NOMO-1 treated with DMSO at 0.1 percent for 48 hours (cell line): ENCODE results near the gene PRKCH.
"Not testable (repeated sequence)": the region's sequence is repeated elsewhere in the genome, so short reads cannot be mapped to it uniquely, and the experiment has no call there.

Experiments used
- DNase-seq: peaks from one replicate; lab custom pipeline; 2025; ENCODE audit not compliant: unreplicated experiment; lab: John Stamatoyannopoulos, UW

The PRKCH gene

DNA sequence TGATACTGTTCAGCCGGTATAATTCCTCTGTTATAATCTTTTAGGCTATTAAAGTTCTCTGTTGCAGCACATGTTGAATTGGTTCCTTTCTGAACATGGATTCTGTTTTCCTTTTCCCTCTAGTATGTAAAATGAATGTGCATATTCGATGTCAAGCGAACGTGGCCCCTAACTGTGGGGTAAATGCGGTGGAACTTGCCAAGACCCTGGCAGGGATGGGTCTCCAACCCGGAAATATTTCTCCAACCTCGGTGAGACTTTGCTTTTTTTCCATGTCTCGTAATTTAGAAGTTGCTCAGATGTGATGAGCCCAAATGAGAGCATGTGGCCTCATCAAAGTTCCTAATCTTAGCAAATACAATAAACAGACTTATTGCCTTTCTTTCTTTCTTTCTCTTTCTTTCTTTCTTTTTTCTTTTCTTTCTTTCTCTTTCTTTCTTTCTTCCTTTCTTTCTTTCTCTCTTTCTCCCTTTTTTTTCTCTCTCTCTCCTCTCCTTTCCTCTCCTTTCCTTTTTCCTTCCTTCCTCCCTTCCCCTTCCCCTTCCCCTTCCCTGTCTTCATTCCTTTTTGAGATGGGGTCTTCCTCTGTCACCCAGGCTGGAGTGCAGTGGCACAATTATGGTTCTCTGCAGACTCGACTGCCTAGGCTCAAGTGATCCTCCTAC, 131.9 kb downstream of the PRKCH start:
- DNase-seq = no peak

DNA sequence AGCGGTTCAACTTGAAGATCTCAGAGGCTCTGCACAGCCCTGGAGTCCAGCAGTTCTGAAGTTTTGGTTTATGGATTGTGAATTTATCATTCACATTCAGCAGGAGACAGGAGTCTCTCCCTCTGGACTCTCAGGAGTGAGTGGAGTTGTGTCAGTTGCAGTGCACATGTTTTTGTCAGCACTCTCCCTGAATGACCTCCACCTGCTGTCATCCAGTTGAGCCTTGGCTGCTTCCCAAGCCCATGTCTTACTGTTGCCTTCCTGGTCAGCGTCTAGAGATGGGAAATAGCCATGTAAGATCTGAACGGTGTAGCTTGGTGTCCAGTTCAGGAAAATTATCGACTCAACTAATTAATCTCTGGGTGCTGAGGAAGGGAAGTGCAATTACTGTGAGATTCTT, 133.2 kb downstream of the PRKCH start:
- no peak for DNase-seq

DNA sequence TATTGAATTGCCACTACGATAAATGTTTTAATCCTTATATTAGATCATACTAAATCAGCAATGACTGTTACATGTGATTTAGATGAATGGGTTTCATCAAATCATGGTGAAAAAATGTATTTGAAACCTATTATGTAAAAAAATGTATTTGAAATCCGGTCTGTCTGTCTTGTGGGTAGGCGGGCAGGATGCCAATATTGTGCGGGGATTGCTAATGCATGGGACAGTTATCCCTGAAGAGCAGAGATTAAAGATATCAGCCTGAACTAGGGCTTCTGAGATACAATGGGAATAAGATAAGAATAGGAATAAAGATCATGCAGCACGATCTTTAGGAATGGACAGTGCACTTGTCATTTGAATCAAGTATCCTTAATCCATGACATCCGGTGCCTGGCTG, 134.0 kb downstream of the PRKCH start:
- no peak for DNase-seq

DNA sequence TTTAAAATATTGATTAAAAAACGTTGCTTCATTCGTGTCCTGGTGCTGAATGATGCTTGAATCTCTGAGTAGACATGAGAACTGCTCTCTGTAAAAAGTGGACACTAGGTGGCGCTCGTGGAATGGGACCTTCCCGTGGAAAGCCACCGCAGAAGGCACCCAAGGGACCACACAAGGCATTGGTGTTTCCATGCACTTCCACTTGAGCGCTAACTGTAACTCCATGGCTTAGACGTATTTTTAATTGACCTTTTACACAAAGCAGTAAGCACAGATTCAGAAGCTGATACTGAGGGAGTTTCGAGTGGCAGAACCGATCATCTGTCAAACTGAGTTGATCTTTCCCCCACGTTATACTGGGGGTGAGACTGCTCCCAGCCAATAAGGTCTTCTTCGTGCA, 135.3 kb downstream of the PRKCH start:
- peak; percentile 61 for DNase-seq

DNA sequence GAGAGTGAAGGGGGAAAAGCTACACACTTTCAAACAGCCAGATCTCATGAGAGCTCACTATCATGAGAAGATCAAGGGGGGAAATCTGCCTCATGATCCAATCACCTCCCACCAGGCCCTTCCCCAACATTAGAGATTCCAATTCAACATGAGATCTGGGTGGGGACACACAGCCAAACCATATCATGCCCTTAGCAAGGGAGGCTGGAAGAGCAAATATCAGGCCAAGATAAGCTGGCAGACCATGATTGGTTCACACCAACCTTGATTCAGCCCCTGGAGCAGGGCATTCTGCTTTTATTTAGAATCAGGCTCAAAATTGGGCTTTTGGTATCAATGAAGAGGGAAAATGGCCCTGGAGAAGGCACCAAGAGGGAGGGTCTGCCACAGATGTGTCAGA, 137.4 kb downstream of the PRKCH start:
- no peak for DNase-seq

DNA sequence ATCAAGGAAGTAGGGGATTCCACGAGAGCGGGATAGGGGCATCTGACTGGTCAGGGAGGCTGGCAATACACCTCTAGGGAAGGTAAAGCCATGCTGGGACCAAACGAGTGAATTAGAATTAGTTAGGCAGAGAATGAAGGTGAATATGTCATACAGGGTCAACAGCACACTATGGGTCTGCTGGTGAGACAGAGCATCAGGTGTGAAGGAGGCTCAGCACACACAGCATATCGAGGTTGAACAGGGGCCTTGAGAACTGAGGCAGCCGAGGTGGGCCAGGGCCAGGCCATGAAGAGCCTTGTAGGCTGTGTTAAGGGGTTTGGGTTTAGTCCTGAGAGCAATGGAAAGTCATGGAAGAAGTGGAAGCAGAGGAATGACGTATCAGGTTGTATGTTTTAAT, 137.8 kb downstream of the PRKCH start:
- DNase-seq = no peak

DNA sequence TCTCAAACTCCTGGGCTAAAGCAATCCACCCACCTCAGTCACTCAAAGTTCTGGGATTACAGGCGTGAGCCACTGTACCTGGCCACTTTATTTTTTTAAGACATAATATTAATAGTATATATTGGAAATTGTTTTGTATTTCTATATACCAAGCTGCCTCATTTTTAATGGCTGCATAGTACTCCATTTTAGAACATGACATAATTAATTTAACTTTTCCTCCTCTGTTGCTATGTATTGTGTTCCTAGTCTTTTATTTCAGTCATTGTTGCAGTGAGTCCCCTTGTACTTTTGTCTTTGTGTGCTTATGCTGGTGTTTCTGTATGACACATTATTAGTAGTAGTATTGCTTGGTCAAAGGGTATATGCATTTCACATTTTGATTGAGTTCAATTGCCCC, 138.7 kb downstream of the PRKCH start:
- no peak for DNase-seq

DNA sequence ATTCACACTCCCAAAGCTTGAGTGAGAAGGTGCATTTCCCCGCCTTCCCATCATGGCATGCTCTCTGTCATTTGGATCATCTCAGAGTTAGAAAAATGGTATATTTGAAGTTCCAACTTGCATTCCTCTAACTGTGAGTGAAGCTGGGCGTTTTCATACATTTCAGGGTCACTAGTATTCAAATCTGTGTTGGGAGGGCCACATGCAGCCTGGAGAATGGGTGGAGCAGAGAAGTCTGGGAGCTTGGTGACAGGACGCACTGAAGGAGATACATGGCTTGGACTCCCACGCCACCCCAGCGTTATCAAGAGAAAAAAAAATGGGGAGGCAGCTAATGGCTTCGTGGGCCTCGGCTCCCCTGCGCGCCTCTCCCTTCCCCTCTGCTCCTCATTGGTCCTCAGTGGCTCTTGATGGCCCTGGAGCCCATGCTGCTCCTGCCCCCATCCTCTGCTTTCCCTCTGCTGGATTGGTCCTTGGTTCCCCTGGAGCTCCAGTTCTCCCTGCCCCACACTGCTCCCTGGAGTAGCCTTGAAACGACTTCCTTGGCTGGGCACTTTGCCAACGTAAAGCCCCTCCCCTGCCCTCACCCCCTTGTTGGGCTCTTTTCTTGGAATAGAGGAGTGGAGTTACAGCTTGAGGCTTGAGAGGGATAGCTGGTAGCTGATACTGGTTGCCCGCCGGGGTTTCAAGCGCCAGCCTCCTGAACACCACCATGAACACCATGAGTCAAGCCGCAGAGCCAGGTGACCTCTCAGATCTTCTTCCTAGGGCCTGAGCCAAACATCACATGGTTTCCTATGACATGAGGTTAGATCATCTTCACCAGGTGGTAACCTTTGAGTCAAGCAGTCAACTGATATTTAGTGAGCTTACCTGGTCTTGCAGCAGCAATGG, 139.6 kb downstream of the PRKCH start:
- DNase-seq = no peak

DNA sequence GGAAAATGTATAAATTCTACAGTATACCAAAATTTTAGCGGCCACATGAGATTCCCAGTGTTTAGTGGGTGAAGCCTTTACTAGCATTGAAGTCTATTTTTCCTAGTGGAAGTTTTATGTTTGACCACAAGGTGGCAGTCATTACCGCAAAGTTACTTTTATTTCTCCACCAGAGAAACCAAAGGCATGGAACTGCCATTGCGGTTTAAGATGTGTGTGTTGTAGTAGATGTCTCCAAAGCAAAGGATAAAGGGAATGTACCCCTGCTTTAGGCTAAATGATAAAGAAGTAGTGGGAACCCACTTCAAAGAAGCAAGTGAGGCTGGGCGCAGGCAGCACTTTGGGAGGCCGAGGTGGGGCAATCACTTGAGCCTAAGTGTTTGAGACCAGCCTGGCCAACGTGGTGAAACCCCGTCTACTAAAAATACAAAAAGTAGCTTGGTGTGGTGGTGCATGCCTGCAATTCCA, 140.5 kb downstream of the PRKCH start:
- DNase-seq = peak; percentile 63

DNA sequence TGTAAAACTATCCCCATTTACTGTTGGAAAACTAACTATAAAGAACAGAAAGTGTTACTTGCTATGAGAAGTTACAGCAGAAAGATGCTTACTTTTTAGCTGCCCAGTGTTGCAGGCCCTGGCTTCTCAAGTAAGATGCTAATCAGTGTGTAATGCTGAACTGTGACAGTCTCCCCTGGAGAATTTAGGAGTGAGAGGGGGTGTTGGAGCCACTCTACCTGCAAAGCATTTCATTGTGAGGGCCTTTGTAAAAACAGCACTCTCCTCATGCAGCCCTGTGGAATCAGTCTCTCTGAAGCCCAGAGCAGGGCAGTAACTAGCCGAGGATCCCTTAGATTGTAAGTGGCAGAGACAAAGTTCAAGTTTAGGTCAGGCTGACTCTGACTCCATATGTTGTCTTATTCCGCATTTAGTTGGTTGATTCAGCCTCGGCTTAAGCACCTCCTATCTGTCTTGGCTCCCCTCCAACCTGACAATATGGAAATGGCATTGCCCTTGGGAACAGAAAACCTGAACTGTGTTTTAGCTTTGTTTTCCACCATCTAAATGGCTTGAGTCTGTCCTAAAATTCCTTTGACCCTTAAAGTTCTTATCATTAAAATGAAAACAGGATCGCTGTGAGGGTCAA, 141.3 kb downstream of the PRKCH start:
- no peak for DNase-seq

DNA sequence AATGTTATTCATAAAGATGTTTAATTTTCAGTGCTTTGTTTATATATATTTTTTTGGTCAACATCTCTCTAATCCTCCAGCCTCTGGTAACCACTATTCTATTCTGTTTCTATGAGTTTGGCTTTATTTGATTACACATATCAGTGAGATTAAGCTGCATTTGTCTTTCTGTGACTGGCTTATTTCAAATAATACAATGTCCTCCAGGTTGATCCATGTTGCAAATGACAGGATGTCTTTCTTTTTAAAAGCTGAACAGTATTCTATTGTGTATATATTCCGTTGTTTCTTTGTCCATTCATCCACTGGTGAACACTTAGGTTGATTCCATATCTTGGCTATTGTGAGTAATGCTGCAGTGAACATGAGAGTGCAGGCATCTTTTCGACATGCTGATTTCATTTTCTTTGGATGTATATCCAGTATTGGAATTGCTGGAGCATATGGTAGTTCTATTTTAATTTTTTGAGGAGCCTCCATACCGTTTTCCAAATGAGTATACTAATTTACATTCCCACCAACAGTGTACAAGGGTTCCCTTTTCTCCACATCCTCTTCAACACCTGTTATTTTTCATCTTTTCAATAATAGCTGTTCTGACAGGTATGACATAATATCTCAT, 142.4 kb downstream of the PRKCH start:
- no peak for DNase-seq

DNA sequence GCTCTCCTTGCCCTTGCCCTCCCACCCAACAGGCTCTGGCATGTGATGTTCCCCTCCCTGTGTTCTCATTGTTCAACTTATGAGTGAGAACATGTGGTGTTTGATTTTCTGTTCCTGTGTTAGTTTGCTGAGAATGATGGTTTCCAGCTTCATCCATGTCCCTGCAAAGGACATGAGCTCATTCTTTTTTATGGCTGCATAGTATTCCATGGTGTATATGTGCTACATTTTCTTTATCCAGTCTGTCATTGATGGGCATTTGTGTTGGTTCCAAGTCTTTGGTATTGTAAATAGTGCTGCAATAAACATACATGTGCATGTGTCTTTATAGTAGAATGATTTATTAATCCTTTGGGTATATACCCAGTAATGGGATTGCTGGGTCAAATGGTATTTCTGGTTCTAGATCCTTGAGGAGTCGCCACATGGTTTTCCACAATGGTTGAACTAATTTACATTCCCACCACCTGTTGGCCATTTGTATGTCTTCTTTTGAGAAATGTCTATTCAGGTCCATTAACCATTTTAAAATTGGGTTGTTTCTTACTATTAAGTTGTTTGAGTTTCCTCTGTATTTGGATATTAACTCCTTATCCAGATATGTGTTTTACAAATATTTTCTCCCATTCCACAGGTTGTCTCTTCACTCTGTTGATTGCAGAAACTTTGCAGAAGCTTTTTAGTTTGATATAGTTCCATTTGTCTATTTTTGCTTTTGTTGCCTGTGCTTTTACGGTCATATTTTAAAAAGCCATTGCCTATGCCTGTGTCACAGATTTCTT, 143.4 kb downstream of the PRKCH start:
- not testable (repeated sequence) for DNase-seq

DNA sequence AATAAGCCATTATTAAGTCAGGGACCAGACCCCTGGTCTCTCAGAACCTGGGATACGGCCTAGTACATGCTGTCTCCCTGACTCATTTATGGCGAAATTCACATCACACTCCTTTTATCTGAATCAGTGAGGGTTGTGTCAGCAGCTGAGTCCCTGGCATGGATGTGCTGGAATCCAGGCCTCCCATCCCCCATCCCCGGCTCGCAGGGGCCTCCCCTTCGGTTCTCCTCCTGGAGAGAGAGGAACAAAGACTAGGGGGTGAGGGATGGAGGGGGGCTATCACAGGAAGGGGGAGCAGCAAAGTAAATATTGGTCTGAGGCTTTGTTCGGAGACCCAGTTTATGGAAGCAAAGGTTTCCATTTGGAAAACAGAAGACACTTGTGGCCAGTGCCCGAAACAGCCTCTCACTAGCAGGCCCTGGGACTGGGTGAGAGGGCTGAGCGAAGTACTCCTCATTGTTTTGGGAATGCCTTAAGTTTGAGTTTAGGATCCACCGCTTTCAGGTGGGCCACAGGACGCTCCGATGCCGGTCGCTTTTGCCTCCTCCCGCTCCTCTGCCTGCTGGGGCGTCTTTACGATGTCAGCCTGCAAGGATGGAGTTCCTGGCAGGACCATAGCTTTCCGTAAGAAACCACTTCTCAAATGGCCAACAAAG, 145.0 kb downstream of the PRKCH start:
- no peak for DNase-seq

DNA sequence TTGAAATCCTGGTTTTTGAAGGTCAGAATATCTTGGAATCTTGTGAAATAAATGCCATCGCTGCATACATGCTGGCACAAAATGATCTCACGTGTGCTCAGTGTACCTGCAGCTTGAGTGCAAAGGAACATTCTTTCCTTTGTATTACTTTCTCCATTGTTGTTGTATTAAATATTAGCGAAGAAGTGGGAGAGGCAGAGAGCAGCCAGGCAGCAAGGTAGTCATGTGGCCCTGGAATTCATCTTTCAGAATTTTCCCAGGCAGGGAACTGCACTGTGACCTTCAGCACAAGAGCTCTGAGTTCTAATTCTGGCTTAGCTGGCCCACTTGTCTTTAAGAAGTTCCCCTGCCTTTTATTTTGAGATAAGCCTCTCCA, 145.5 kb downstream of the PRKCH start:
- no peak for DNase-seq

DNA sequence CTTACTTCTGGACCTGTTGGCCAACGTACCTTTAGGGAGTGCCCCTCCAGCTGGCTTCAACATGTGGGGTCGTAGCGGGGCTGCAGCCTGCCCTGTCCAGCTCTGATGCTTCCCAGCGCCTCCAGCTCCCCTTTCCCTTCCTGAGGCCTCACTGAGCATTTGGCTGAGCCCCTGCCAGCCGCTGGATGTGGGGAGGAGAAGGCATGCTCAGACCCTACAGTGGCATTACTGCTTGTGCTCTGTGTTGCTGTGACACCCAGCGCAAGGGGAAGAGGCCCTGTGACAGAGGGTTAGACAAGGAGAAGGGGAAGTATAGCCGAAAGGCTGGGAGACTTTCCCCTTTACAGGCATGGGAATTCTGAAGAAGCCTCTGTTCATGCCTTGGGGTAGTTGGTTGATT, 145.9 kb downstream of the PRKCH start:
- peak; percentile 6 for DNase-seq

DNA sequence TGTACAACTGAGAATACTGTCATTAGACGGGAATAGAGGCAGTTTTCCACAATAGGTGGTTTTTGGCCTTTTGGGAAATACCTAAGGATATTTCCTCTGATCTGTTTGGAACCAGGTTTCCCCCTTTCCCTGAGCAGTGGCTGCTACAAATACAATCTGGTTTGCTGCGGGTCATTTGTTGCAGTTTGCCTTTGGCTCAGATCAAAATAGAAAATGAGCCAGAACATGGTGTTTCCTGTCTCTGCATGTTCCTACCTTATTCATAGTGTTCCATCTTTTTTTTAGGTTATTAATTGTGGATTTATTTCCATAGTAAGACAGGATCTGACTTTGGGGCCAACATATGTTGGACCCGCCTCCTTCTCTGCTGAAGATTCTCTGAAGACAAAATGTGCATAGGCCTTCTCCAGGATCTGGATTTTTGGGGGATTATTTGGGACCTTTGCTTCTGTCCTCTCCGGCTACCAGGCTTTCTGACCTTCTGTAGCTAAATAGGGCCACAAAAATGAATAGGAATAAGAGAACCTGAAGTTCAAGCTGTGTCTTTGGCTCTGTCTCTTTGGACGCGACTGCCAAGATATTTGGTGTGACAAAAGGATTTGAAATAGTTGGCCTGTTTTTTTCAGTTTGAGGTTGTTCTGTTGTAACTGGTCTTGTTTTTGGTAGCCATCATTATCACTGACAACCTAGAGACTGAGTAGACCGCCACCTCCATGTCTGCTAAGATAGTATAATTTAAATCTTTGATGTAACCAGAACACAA, 146.9 kb downstream of the PRKCH start:
- no peak for DNase-seq

DNA sequence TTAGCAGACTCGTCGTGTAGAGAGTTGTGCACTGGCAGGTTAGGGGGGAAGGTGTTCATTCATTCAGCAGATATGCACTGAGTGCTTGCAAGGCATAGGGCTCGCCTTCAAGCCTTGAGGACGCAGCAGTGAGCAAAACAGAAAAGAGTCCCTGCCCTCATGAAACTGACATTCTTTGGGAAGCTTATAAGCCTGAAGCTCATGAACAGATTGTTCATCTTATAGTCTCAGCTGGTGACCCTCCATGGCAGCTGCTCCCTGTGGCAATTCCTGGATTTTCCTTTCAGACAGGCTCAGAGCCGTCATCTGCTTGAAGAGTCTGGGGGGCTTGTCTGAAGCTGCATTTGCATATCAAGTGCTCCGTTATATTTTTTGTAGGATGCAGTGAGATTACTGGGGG, 148.4 kb downstream of the PRKCH start:
- no peak for DNase-seq

DNA sequence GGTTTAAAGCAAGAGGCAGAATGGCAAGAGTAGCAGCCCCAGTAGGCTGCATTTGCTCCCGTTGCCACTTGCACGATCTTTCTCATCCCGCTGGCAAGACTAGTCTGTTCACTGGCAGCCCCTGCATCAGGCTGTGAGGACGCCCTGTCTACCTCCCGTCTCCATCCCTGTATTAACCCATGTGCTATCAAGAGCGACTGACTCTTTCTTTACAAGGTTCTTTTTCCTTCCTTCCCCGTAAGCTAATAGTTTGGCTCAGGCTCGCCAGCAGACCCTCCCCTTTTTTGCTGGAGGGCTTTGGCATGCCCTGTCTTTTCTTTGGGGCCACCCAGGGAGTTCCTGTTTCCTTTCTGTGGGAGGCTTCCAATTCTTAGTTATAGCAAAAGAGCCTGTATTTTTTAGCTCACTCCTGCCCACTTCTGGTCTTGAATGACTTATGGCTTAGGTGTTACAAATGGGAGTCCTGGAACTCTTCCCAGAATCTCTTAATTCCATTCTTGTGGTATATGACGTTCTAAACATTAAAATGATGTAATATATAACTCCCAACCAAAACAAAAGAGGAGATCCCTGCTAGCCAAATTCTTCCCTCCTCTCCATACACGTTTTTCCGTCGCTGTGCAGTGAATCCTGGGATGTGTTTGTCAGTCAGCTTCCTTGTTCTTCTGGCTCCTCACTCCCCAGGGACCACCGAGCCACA, 149.0 kb downstream of the PRKCH start:
- peak; percentile 10 for DNase-seq

DNA sequence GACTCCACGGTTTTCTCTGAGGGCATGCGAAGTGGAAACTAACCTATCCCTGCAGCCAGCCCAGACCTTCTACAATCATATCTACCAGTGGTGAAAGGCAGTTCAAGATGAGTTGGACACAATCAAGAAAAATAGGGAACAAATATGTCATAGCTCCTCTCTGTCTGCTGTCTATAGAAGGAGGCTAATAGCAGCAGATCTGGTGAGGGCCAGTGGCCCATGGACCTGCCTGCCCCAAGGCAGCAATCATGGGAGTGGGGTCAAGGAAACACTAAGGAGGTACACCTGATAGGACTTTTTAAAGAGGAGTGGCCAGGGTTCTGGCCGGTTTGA, 149.5 kb downstream of the PRKCH start:
- no peak for DNase-seq
